Thoracic aorta (tissue), 2 donors: ENCODE results near the gene UROC1. TPM values are rescaled to one million over a fixed set of nuclear protein-coding genes. Genes with fewer than 3 reads are reported as not detected.

Source experiments
- ATAC-seq: fragments of 150-250 bp; one replicate; pipeline ENCODE4 v1.8.0; 2017; ENCODE audit warnings: low read depth; ENCODE audit not compliant: insufficient number of reproducible peaks, low FRiP score
- DNase-seq: peaks from one replicate; pipeline ENCODE4 v3.0.0-alpha.2; 2020; ENCODE audit warnings: low spot score
- H3K27ac ChIP-seq, 2 donors: fragments of 200-600 bp; sonication (generic); 1 replicate in 1 of 2; 2 replicates in 1 of 2; pipeline ENCODE4 v1.5.1; 2016; ENCODE audit warnings: mild to moderate bottlenecking in 2 of 2, moderate library complexity in 2 of 2
- H3K27me3 ChIP-seq: fragments of 200-600 bp; sonication (generic); replicated peaks from 2 replicates; pipeline ENCODE4 v1.6.0; 2016; ENCODE audit warnings: mild to moderate bottlenecking; ENCODE audit not compliant: insufficient read depth
- H3K36me3 ChIP-seq: fragments of 200-600 bp; sonication (generic); one replicate; pipeline ENCODE4 v1.5.1; 2016
- H3K4me1 ChIP-seq, 2 donors: fragments of 200-600 bp; sonication (generic); 1 replicate in 1 of 2; 2 replicates in 1 of 2; pipeline versions ENCODE4 v1.5.1 to v1.6.0; 2016; ENCODE audit warnings: low read depth in 2 of 2, mild to moderate bottlenecking in 1 of 2; ENCODE audit not compliant: control insufficient read depth in 1 of 2
- H3K4me3 ChIP-seq: fragments of 200-600 bp; sonication (generic); 2 replicates; pipeline ENCODE4 v1.5.1; 2016; ENCODE audit warnings: mild to moderate bottlenecking
- H3K9me3 ChIP-seq: fragments of 200-600 bp; sonication (generic); 2 replicates; pipeline ENCODE4 v1.5.1; 2016
- CTCF ChIP-seq: fragments of 200-600 bp; sonication (generic); IDR thresholded peaks from one replicate; pipeline ENCODE4 v1.5.1; 2019; ENCODE audit warnings: antibody characterized with exemption
- total RNA-seq, 2 donors: library from RNA; depleted of rRNA; stranded (reverse); fragments of >200 nt; gene quantifications; one replicate each; pipeline versions ENCODE4 v1.1.0 to v1.2.3, GENCODE V29; 2016

Gene UROC1
- total RNA-seq, 2 donors from 2014 or later: not detected

GRCh38 chr3:126549861-126550487 is 32.4 kb upstream of the UROC1 start:
- DNase-seq (no peak), ATAC-seq (no peak)
- H3K27ac ChIP-seq: no peak overlapping the region
- H3K4me3 ChIP-seq: no peak overlapping the region
- TF ChIP-seq CTCF: no peak
- H3K36me3 ChIP-seq: no peaks in the 10 kb centered on the region
- H3K27me3 ChIP-seq: no peaks in the 10 kb centered on the region
- no peaks in the 10 kb centered on the region for H3K9me3 ChIP-seq
- H3K4me1 ChIP-seq: no peaks in the 10 kb centered on the region

- ATAC-seq (no peak), DNase-seq (no peak)
- no peak overlapping the region for H3K4me3 ChIP-seq
- no peak for TF ChIP-seq CTCF
- H3K27me3 ChIP-seq: no peaks in the 10 kb centered on the region
- no peaks in the 10 kb centered on the region for H3K36me3 ChIP-seq
- no peaks in the 10 kb centered on the region for H3K9me3 ChIP-seq
- H3K4me1 ChIP-seq: no peaks in the 10 kb centered on the region
- H3K27ac ChIP-seq: no peak overlapping the region
These were observed 31.2 kb upstream of the UROC1 start for GRCh38 chr3:126548556-126549466.

- Histone ChIP-seq H3K27me3 (no peaks in the 10 kb centered on the region), H3K4me3 (no peak overlapping the region), H3K9me3 (no peaks in the 10 kb centered on the region), H3K4me1 (no peaks in the 10 kb centered on the region), H3K36me3 (no peaks in the 10 kb centered on the region), H3K27ac (no peak overlapping the region)
- TF ChIP-seq CTCF: no peak
- no peak for ATAC-seq
- DNase-seq: no peak
These were observed 30.1 kb upstream of the UROC1 start for GRCh38 chr3:126547721-126548120.

DNA sequence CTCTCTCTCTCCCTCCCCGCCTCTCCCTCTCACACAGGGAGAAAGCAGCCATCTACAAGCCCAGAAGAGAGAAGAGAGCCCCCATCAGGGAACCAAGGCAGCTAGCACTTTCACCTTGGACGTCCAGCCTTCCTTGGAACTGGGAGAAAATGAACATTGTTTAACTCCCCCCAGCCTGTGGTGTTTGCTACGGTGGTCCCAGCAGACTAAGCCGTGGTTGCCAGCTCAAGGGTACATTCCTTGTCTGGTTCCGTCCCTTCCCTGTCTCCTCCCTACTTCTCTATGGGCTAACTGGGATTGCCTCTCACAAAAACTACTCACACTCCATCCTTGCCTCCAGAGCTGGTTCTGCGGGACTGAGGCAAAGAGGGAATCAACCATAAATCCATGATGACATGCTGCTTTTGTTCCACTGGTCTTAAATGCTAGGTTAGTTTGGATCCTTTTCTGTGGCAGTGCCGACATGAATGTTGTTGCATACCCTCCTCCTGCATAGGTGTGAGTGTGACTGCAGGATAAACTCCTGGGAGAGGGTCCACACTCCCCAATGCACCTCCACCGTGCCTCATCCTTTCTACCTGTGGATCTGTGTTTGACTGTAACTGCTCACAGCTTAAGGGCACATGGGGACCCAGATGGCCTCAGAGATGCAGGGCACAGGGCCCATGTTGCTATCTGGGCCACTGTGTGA is 29.1 kb upstream of the UROC1 start:
- Histone ChIP-seq H3K4me1 (peaks cover 0 to 9% of the 10 kb centered on the region in 2 donors), H3K9me3 (no peaks in the 10 kb centered on the region), H3K4me3 (no peak overlapping the region), H3K27me3 (no peaks in the 10 kb centered on the region), H3K36me3 (no peaks in the 10 kb centered on the region), H3K27ac (no peak overlapping the region)
- DNase-seq (no peak), ATAC-seq (no peak)
- no peak for TF ChIP-seq CTCF

GRCh38 chr3:126546013-126546412 is 28.4 kb upstream of the UROC1 start:
- Histone ChIP-seq H3K4me3 (no peak overlapping the region), H3K4me1 (peaks cover 0 to 11% of the 10 kb centered on the region in 2 donors), H3K27ac (no peak overlapping the region), H3K9me3 (no peaks in the 10 kb centered on the region), H3K36me3 (no peaks in the 10 kb centered on the region), H3K27me3 (no peaks in the 10 kb centered on the region)
- TF ChIP-seq CTCF: no peak
- DNase-seq (no peak), ATAC-seq (no peak)
